ENCODE results near the gene OR1L6. TPM values are rescaled to one million over a fixed set of nuclear protein-coding genes. Genes with fewer than 3 reads are reported as not detected.

Gene OR1L6, protein sequence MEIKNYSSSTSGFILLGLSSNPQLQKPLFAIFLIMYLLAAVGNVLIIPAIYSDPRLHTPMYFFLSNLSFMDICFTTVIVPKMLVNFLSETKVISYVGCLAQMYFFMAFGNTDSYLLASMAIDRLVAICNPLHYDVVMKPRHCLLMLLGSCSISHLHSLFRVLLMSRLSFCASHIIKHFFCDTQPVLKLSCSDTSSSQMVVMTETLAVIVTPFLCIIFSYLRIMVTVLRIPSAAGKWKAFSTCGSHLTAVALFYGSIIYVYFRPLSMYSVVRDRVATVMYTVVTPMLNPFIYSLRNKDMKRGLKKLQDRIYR
- total RNA-seq, result not detected in 2 replicates

GRCh38 chr9:122742003-122742402, at the start of gene OR1L6:
OR1L6 (plus strand) TSS chr9:122742303; CDS start chr9:122749848, 7,545 bp downstream.
- DNase-seq (ENCODE audit: extremely low read depth, low read depth, low spot score), result no peak

- no peak for DNase-seq (ENCODE audit: extremely low read depth, low read depth, low spot score)
These were observed 46.4 kb upstream of the OR1L6 start for GRCh38 chr9:122695696-122696095.

- DNase-seq (ENCODE audit: extremely low read depth, low read depth, low spot score), result no peak
These were observed 24.1 kb upstream of the OR1L6 start for GRCh38 chr9:122718038-122718437.

DNA sequence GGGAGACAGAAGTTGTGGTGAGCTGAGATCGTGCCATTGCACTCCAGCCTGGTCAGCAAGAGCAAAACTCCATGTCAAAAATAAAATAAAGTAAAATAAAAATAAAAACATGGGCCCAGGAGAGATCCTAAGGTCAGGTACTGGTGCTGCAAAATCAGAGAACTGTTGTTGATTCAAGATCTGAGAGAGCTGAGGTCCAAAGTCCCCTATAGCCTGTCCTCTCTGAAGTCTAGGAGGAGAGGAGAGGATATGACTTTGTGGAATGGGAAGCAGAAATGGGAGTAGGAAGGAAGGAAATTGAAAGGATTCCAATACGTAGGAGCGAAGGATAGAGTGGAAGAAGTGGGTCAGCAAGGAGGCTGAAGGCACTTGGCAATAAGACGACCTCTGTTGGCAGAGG, 22.9 kb upstream of the OR1L6 start:
- DNase-seq (ENCODE audit: extremely low read depth, low read depth, low spot score), result no peak

GRCh38 chr9:122723690-122724089, 18.4 kb upstream of the OR1L6 start, which contains the start of gene OR1L4:
OR1L4 (plus strand) TSS chr9:122723990; CDS start chr9:122723990, 0 bp downstream.
- DNase-seq (ENCODE audit: extremely low read depth, low read depth, low spot score), result no peak

DNA sequence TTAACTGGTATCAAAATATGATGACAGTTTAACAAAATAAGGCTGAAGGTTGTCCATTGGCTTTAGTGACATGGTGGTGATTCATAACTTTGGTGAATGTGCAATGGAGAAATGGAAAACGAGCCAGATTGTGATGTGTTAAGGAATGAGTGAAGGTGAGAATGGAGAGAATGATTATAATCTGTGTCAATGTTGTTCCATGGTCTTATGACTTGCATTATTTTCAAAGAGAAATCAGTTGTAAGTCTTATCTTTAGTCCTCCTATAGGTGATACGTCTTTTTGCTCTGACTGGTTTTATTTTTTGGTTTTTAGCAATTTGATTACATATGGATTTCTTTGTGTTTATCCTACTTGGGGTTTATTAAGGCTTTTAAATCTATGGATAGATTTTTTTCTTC, 12.7 kb downstream of the OR1L6 start:
- DNase-seq (ENCODE audit: extremely low read depth, low read depth, low spot score), result no peak

- no peak for DNase-seq (ENCODE audit: extremely low read depth, low read depth, low spot score)
These were observed 25.7 kb downstream of the OR1L6 start for GRCh38 chr9:122767817-122768216.

DNA sequence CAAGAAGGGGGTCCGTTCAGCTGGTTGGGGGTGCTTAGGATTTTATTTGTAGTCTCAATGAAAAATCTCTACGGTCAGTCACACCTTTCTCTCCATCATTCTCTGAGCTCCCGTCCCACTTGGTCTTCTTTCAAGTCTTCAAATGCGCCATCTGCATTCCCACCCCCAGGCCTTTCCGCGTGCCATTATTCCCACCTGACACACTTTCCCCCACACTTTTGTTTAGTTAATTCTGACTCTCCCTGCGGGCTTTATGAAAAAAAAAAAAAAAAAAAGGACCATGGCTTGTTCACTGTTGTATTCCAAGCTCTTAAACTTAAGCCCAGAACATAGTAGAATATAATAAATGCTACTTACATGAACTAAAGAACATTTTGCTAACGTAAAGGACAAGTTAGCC, 34.9 kb downstream of the OR1L6 start:
- no peak for DNase-seq (ENCODE audit: extremely low read depth, low read depth, low spot score)

DNA sequence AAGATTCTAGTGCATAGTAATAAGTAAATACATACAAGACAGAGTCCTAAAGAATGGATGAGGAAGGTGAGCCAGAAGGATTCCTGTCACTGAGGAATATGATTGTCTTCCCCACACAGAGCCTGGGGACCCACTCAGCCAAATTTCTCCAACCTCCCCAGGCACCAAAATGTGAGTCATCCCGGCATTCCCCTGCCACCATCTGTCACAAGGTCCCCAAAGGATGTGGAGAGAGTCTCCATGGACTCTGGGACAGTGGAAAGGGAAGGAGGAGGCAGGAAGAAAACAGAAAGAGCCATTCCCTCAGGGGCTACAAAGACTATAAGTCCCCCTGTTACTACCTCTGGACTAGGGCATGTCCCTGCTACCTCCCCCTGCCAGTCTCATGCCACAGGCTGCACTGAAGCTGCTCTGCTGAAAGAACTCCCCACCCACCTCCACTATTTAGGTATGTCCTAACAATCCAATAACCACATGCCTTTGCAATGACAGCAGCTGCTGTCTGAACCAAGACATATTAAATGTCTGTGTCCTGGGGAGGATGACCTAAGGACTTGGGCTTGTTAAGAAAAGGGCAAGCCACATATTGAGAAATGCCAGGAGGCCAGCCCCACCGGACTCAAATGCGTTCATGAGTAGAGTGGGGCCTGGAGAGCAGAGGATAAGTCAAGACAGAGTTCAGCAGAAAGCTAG, 36.0 kb downstream of the OR1L6 start:
- DNase-seq (ENCODE audit: extremely low read depth, low read depth, low spot score), result no peak

DNA sequence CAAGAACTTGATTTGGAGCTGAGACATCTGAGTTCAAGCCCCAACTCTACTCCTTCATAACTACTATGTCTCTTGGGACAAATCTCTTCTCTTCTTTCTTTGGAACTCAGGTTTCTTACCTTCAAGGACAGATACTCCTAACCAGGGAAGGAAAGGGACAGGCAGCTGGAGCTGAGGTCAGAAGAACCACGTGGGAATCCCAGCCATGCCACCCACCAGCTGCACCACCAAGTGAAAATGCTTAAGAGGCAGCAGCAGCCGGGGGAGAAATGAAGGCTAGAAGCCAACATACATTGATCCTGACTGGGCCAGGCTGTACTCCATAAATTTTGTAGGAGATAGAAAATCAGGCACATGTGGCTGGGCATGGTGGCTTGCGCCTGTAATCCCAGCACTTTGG, 37.1 kb downstream of the OR1L6 start:
- DNase-seq (ENCODE audit: extremely low read depth, low read depth, low spot score), result no peak

DNA sequence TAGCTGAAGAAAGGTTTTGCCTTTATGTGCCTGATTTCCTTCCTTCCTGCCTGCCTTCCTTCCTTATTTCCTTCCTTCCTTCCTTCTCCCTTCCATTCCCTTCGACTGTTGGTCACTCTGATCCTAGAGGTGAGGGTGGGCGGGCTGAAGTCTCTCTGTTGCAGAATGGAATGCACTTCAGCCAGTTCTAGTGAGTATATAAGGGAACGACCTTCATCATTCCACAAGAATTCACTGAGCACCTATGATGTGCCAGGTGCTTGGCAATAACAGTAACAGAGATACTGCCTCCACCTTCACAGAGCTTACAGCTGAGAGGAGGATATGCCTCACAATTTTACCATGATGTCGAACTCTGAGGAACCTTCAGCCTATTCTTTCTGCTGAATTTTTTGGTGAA, 37.9 kb downstream of the OR1L6 start:
- no peak for DNase-seq (ENCODE audit: extremely low read depth, low read depth, low spot score)

DNA sequence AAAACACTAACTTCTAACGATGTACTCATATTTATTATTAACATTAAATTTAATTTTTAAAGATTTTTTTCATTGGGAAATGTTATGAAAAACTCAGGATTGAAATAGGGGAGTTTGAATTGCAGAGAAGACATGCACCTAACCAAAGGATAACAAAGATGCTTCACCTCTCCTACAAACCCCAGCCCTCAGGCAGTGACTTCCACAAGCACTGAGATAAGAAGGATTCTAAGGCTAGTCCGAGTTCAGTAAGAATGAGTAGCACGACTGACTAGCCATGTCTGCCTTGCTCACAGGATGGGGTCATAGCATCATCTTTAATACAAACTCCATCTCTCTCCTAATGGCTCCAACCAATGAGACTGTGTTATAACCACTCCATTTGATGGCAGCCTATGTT, 39.6 kb downstream of the OR1L6 start:
- DNase-seq (ENCODE audit: extremely low read depth, low read depth, low spot score), result no peak

- no peak for DNase-seq (ENCODE audit: extremely low read depth, low read depth, low spot score)
These were observed 43.2 kb downstream of the OR1L6 start for GRCh38 chr9:122785269-122785668.

GRCh38 chr9:122786338-122786737, 44.2 kb downstream of the OR1L6 start:
- no peak for DNase-seq (ENCODE audit: extremely low read depth, low read depth, low spot score)

DNA sequence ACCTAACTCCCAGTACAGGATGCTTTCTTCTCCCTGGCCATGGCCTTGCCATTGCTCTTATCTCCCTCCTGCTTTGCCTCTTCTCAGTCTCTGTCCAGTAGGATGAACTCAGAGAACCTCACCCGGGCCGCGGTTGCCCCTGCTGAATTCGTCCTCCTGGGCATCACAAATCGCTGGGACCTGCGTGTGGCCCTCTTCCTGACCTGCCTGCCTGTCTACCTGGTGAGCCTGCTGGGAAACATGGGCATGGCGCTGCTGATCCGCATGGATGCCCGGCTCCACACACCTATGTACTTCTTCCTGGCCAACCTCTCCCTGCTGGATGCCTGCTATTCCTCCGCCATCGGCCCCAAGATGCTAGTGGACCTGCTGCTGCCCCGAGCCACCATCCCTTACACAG, 46.7 kb downstream of the OR1L6 start, which contains the start of gene OR5C1:
Gene OR5C1 (plus strand): TSS at position 103 of the 400 bp plus-strand sequence. CDS start 0 bp downstream, at position 103.
- no peak for DNase-seq (ENCODE audit: extremely low read depth, low read depth, low spot score)

DNA sequence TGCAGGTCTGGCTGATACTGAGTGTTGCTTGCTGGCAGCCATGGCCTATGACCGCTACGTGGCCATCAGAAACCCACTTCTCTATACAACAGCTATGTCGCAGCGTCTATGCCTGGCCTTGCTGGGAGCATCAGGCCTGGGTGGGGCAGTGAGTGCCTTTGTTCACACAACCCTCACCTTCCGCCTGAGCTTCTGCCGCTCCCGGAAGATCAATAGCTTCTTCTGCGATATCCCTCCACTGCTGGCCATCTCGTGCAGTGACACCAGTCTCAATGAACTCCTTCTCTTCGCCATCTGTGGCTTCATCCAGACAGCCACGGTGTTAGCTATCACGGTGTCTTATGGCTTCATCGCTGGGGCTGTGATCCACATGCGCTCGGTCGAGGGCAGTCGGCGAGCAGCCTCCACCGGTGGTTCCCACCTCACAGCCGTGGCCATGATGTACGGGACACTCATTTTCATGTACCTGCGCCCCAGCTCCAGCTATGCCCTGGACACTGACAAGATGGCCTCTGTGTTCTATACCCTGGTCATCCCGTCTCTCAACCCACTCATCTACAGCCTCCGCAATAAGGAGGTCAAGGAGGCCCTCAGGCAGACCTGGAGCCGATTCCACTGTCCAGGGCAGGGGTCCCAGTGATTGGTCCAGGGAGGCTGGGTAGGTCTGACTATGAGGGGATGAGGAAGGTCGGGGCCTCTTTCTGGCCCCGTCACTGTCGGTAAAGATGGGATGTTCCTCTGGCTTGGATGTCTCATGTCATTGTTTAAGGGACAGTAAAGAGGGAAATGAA, 47.3 kb downstream of the OR1L6 start:
- no peak for DNase-seq (ENCODE audit: extremely low read depth, low read depth, low spot score)

DNA sequence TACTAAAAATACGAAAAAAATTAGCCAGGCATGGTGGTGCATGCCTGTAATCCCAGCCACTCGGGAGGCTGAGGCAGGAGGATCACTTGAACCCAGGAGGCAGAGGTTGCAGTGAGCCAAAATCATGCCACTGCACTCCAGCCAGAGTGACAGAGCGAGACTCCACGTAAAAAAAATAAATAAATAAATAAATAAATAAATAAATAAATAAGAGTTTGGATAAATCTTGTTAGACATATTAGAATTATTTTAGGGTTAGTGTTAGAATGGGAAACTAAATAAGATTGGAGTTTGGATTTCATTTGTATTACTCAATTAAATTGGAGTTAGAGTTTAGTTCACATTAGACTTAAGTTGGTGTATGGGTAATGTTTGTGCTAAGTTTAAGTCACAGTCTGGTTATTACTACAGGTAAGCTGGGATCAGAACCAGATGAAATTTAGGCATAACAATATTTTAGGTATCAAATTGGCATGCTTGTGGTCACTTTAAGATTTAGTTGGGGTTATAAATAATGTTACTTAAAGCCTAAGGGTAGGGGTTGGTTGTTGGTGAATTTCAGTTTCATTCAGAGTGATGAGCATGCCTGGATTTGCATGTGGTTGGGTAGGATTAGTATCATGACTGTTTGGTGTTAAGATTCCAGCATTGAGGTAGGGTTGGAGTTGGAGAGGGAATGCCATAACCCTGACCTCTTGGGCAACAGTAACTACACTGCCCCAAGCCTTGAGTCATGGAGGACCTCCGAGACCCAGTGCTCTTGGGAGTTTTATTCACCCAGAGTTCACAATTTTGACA, 50.0 kb downstream of the OR1L6 start:
- DNase-seq (ENCODE audit: extremely low read depth, low read depth, low spot score), result no peak

- no peak for DNase-seq (ENCODE audit: extremely low read depth, low read depth, low spot score)
These were observed 55.4 kb downstream of the OR1L6 start for GRCh38 chr9:122797316-122798063.

Measured in glomerular endothelial cell (primary cell).